ENCODE measurements around the gene CASQ1.

DNA sequence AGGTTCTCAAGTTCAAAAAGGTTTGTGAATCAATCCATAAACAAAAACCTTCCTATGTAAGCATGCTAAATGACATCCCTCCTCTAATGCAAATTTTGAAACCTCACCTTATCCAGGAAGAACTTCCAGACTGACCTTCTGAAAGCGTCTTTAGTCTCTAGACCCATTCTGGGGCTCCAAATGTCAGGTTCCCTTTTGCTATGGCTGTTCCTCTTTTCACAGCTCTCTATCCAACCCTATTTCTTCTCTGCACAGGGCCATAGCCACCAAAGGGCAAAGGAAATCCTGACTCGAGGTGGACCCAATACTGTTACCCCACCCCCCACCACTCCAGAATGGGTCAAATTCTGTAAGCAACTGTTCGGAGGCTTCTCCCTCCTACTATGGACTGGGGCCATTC, 35.6 kb upstream of the CASQ1 start:
- TF ChIP-seq, protein P1, sequence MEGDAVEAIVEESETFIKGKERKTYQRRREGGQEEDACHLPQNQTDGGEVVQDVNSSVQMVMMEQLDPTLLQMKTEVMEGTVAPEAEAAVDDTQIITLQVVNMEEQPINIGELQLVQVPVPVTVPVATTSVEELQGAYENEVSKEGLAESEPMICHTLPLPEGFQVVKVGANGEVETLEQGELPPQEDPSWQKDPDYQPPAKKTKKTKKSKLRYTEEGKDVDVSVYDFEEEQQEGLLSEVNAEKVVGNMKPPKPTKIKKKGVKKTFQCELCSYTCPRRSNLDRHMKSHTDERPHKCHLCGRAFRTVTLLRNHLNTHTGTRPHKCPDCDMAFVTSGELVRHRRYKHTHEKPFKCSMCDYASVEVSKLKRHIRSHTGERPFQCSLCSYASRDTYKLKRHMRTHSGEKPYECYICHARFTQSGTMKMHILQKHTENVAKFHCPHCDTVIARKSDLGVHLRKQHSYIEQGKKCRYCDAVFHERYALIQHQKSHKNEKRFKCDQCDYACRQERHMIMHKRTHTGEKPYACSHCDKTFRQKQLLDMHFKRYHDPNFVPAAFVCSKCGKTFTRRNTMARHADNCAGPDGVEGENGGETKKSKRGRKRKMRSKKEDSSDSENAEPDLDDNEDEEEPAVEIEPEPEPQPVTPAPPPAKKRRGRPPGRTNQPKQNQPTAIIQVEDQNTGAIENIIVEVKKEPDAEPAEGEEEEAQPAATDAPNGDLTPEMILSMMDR (IDR thresholded peaks at IDR 0.05), result no peak
- no peak for TF ChIP-seq ZFX (IDR thresholded peaks at IDR 0.05; ENCODE audit: borderline replicate concordance)

All from 22Rv1 (cell line).